GM18861 (cell line): ENCODE results near the gene CRACDL.
"Not testable (repeated sequence)": the region's sequence is repeated elsewhere in the genome, so short reads cannot be mapped to it uniquely, and the experiment has no call there.

Experiments used
- ATAC-seq: cut with Tn5 transposase; IDR thresholded peaks from one replicate; pipeline ENCODE4 v1.9.1; 2021; ENCODE audit not compliant: unreplicated experiment

CRACDL gene

DNA sequence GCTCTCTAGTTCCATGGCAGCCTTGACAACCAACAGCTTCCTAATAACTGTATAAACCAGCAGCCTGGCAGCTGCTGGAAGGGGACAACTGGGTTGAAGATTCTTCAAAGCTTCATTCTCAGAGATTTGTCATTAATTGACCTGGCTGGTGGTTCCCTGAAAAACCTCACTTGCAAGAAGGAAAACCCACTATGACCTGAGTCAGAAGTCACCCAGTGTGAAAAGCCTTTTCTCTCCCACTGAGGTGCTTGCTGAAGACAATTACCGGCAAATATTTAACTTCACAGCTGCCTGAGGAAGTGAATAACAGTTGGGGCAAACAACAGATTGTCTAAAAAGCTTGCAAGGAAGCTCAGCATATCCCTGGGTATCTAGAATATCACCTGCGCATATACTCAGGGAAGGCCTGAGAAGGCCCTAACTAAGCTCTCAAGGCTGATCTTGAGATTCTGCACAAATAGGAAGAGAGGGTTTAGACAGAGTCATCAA, 49.9 kb downstream of the CRACDL start:
- no peak for ATAC-seq

DNA sequence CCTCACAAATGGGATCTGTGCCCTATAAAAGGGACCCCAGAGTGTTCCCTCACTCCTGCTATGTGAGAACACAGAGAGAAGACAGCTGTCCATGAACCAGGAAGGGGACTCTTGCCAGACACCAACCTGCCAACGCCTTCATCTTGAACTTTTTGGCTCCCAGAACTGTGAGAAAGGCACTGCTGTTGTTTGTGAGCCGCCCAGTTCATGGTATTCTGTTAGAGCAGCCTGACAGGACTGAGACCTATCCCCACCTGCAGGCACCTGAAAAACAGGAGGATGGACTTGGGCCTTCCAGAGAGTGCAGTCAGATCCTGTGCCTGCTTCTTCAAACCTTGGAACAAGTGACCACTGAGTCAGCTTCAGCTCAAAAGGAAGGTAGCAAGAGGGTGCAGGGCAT, 51.4 kb downstream of the CRACDL start:
- no peak for ATAC-seq

- ATAC-seq = no peak
Observed at GRCh38 chr2:98883780-98884211, 52.2 kb downstream of the CRACDL start.

DNA sequence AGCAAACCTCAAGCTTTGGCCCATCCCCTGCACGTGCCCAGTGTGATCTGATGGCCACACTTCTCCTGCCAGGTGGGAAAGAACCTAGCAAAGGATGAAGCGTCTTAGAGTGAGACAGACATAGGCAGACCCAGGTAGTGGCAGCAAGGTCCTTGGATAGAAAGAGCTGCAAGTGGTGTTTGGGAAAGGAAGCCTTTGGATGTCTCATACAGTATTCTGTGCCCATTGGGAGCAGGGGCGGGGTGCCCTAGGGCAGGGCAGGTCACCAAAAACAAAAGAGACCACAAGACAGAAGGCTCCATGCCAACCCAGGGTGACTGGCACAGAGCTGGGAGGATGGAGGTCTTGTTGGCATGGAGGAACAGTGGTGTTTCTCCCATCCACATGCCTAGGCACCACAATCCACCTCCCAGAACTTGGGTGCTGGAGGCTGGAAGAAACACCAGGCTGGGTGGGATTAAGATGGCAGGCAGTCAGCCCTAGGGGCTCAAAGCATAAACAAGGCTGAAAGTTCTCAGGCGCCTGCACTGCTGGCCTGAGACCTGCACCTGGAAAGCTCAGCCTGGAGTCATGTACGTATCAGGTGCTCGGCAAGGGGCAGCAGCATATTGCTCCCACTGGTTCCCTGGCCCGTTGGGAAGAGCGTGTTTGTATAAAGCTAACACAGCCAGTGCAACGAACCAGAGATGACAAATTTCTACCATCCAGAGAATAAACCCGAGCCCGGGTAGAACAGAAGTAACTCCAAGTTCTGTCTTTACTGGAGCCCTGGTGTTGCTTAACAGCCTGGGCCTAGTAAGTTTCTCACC, 52.9 kb downstream of the CRACDL start:
- no peak for ATAC-seq

DNA sequence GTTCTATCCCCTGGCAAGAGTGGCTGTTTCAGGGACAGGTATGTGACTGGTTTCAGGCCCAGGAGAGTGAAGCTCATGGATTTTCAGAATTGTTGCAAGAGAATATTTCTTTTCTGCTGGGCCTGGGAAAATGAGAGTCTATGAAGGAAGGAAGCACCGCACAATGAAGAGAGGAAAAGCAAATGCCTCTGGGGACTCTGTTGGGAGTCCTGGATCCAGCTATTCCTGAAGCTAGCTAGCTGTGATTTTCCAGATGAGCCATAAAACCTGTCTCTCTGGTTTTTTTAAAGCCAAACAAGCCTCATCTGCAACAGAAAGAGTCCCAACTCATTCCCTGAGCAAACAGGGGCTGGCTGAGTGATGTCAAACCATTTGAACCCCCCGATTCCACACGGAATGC, 53.7 kb downstream of the CRACDL start:
- ATAC-seq = no peak

- no peak for ATAC-seq
Observed at GRCh38 chr2:98881153-98881650, 54.8 kb downstream of the CRACDL start.

DNA sequence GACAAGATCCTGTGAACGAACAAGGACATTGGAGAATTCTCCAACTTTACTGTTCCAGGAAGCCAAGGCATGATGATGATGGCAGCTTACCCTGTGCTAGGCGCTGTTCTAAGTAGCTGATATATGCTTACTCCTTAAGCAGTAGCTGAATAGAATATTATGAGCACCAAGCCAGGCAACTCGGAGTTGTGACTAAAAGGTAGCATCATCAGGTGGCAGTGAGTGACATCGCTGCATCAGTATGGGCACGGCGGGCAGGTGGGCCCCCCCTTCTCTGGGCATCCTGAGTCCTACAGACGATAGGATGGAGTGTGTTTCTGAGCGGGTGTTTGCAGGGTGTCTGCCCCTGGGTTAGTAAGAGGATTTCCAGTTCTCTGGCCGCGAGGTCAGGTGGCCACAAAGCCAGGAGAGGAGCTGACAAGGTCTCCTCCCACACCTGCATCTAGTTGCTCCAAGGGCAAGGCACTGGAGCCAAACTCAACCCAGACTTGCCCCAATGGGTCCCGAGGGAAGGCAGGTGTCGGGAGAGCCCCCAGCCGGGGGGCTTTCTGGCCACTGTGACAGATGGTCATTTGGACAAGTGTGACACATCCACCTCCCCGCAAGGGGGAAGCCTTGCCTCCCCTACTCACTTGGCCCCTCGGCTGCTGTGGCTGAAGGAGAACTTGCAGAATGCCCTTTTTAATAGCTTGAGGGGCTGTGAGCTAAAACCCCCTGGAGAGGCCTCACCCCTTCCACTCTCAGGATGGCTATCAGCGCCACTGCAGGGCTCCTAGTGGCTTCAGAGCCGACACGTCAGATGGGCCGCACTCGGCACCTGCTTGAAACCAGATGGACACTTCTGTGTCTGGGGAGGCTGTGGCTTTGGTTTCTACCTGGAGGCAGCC, 55.5 kb downstream of the CRACDL start:
- ATAC-seq = no peak

- ATAC-seq = not testable (repeated sequence)
Observed at GRCh38 chr2:98877658-98878057, 58.4 kb downstream of the CRACDL start.

DNA sequence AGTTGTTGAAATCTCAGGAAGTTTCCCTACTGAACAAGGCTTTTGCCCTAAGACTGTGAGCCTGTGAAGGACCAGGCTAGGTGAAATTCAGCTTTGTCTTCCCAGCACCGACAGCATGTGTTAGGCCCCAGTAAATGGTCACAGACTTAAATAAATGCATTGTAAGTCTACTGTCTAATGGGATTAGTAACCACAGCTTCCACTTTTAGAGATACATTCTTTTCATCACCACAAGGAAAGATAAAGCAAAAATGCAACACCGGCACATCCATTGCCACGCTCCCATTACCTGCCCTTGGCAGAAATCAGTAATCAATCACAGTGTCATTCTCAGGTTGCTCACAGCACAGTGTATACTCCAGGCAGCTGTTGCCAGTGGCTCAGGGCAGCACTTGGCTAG, 59.3 kb downstream of the CRACDL start:
- ATAC-seq = no peak

GRCh38 chr2:98875746-98876145, 60.3 kb downstream of the CRACDL start:
- ATAC-seq = no peak

DNA sequence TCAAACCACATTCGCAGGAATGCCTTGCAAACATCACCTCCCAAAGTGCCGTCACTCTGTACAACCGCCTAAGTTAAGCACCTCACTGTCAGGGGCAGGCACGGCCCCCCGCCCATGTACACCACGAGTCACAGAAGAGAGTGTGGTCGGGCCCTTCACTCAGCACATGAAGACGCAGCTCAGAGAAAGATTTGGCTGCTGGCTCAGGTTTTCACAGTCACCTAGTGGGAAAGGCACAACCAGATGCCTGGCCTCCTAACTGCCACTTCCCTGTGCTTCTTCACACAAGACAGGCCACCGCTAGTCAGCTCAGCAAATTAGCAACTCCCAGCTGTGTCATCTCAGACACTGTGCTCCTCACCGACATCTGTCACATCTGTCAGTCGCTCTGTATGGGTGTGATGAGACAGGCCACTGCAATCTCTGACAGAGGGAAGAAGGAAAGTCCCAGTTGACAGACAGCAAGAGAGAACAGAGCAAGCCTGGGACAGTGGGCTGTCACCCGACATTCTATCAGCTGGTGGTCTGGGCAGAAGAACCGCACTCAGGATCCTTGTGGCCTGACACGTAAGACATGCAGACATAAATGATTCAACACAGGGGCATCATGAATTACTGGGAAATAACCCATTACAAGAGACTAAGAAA, 60.8 kb downstream of the CRACDL start:
- ATAC-seq = no peak

DNA sequence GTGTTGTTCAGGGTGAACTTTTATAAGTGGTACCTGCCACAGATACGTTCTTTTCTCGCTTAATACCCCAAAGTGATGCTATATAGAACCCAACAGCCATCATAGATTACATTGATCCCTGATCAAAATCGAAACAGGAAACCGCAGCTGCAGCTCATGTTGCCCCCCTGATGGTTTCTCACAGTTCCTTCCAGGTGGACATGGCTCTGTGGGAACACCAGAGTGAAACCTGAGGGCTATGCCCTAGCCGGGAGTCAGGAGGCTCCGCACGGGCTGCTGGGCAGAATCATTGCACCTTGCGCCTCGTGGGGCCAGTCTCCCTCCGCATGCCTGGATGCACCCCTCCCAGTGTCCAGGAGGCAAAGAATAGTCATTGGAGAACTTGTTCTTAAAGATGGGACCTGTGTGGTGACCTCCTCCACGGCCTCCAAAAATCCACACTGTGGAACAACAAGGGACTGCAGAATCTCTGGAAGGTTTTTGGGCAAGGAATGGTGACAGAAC, 61.8 kb downstream of the CRACDL start:
- ATAC-seq = no peak

DNA sequence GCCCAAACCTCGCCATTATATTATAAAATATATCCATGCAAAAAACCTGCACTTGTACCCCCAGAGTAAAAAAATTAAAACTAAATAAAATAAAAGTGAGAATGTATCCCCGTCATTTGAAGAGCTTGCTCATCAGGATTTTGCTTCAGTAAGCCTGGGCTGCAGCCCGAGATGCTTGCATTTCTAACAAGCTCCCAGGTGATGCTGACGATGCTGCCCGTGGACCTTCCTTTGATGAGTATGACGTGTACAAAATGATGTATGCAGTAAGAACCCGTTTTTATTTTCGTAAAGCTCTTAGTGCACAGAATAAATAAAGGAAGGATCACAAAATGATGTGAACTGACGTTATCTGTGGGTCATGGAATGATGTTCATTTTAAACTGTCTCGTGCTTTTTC, 63.5 kb downstream of the CRACDL start:
- ATAC-seq = no peak

DNA sequence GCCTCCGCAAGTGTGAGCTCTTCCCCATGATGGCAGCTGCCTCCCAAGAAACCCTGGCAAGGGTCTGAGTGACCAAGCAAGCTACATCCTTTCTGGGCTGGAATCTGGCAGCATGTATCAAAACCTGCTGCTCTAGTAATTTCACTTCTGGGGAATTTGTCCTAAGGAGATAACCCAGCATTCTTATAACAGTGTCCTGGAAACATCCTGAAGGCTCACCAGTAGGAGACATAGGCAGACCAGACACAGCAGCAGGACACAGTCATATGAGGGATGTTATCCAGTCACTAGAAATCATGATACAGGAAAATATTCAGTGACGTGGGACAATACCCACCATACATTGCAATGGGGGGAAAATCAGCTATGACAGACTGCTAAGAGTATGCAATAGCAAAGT, 64.5 kb downstream of the CRACDL start:
- no peak for ATAC-seq

DNA sequence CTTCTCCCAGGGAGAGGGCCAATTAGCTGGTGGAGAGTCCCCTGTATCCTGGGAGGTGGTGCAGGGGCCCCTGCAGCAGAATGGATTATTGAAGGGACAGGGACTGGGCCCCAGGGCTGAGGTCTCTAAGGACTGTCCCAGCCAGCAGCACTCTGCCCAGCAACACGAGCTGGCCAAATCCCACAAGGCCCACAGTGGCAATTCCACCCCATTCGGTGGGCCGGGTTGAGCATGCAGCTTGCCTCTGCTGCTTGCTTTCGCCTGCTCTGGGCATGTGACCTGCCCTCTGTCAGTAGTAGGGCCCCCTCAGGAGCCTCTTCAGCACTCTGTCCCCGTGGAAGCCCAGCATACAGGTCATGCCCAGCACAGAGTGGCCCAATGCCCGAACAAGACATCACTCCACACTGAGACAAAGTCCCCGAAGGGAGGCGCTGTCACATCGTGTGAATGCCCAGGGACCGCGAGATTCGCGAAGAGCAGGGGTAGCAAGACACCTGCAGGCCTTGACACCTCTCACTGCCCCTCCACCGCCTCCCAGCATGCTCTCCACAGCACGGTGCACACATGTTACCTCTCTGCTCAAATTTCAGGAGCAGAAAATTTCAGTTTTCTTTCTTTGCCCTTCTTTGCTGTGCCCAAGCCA, 65.4 kb downstream of the CRACDL start:
- ATAC-seq = no peak

DNA sequence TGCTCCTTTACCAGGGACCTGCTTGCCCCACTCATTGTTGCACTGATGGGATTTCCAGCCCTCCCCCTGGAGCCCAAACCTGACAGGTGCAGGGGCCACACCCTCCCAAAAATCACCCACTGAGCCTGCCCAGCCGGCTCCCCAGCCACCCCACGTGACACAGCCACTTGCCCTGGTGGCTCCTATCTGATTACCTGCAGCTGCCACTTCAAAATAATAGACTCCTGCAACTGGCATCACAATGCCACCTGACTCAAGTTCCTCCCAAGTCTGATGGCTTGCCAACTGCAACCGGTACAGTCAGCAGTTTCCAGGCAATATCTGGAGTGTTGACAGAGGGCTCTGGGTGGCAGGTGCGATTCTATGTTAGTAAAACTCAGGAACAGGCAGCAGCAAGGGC, 66.2 kb downstream of the CRACDL start:
- ATAC-seq = no peak

DNA sequence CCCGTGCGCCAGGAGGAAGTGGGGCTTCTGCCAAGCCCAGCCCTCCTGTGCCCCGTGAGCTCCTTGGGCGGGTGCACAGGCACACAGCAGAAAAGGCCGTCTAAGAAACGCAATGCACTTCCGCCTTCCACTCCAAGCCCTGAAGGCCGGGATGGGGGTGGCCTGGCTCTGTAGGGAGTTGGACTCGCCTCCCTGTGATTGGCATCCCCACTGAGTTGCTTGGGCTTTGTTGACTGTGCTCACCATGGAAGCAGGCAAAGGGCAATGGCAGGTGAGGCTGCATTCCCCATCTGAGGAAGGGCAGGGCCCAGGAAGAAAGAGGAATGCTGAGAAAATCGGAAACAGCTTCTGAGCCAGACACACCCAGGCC, 66.8 kb downstream of the CRACDL start:
- ATAC-seq = no peak

- no peak for ATAC-seq
Observed at GRCh38 chr2:98868548-98869271, 67.3 kb downstream of the CRACDL start.

DNA sequence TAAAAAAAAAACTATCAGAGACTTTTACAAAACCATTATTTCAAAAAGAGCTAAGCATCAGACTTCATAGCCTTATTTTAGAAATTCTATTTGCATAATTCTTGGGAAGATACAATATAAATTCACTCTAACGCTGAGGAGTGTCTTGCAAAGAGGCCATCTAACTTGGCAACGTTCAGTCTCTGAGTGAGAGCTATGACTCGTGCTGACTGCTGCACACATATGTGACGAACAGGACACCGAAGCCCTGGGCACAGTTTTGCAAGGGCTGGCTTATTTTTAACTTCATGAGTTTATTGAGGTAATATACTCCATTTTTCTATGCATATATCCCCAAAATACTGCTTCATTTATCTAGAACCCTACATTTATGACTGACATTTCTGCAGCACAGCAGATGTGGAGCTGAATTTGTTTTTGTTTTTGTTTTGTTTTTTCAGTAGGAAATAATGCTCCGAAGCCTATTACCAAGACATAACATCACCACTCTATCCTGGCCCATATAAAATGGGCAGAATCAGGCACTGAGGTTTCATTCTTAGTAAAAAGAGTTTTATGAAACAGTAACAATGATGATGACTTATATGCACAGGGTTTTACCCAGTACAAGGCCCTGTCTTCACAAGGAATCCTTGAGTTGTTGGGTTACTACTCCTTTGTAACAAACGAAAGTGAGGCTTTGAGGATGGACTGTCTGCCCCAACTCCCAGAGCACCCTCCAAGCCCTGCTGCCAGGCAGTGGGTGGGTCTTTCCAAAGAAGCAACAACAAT, 68.3 kb downstream of the CRACDL start:
- ATAC-seq = no peak
